HG03354 (cell line): Measurements from ENCODE around the gene LCE2D.
"Not testable (repeated sequence)": the region's sequence is repeated elsewhere in the genome, so short reads cannot be mapped to it uniquely, and the experiment has no call there.

Experiments
- ATAC-seq: cut with Tn5 transposase; IDR thresholded peaks from one replicate; pipeline ENCODE4 v1.9.1; 2021; ENCODE audit warnings: mild to moderate bottlenecking; ENCODE audit not compliant: unreplicated experiment, poor library complexity, severe bottlenecking

Gene LCE2D

GRCh38 chr1:152663098-152663497 is at the start of gene LCE2D:
Gene LCE2D, plus strand, starts transcription at chr1:152663380. Its CDS starts 726 bp downstream, at chr1:152664106.
- ATAC-seq, result no peak

- ATAC-seq, result no peak
These were observed 49.7 kb upstream of the LCE2D start, which contains the start of gene LCE3B for GRCh38 chr1:152613511-152613910. Gene LCE3B, plus strand, starts transcription at chr1:152613811. Its CDS starts 0 bp downstream, at chr1:152613811.

- no peak for ATAC-seq
These were observed 41.2 kb upstream of the LCE2D start for GRCh38 chr1:152621993-152622392.

GRCh38 chr1:152622803-152623202 is 40.4 kb upstream of the LCE2D start, which contains the start of gene LCE3A:
Gene LCE3A, minus strand, starts transcription at chr1:152623103. Its CDS starts 0 bp downstream, at chr1:152623103.
- ATAC-seq, result no peak

GRCh38 chr1:152623203-152623844 is 39.9 kb upstream of the LCE2D start:
- no peak for ATAC-seq

GRCh38 chr1:152626744-152627143 is 36.4 kb upstream of the LCE2D start:
- ATAC-seq, result no peak

GRCh38 chr1:152630596-152630995 is 32.6 kb upstream of the LCE2D start:
- ATAC-seq, result no peak

- no peak for ATAC-seq
These were observed 22.8 kb upstream of the LCE2D start for GRCh38 chr1:152640351-152640750.

GRCh38 chr1:152643945-152644344 is 19.2 kb upstream of the LCE2D start:
- no peak for ATAC-seq

- ATAC-seq, result no peak
These were observed 18.0 kb upstream of the LCE2D start for GRCh38 chr1:152645146-152645545.

GRCh38 chr1:152646656-152647055 is 16.5 kb upstream of the LCE2D start:
- ATAC-seq, result no peak

GRCh38 chr1:152654110-152654509 is 9.1 kb upstream of the LCE2D start:
- ATAC-seq, result peak; percentile 46

- no peak for ATAC-seq
These were observed 6.7 kb upstream of the LCE2D start for GRCh38 chr1:152656459-152656858.

- ATAC-seq, result no peak
These were observed 5.5 kb upstream of the LCE2D start for GRCh38 chr1:152657677-152658076.

GRCh38 chr1:152658649-152659048 is 4.5 kb upstream of the LCE2D start:
- ATAC-seq, result no peak

GRCh38 chr1:152666171-152666570 is 3.0 kb downstream of the LCE2D start:
- ATAC-seq, result not testable (repeated sequence)

- ATAC-seq, result no peak
These were observed 4.5 kb downstream of the LCE2D start for GRCh38 chr1:152667648-152668047.

GRCh38 chr1:152673016-152673415 is 9.8 kb downstream of the LCE2D start:
- ATAC-seq, result no peak

- ATAC-seq, result not testable (repeated sequence)
These were observed 11.8 kb downstream of the LCE2D start, which contains the start of gene LCE2C for GRCh38 chr1:152674983-152675382. Gene LCE2C, plus strand, starts transcription at chr1:152675279. Its CDS starts 737 bp downstream, at chr1:152676016.

GRCh38 chr1:152679459-152679858 is 16.3 kb downstream of the LCE2D start:
- ATAC-seq, result no peak

- ATAC-seq, result no peak
These were observed 18.4 kb downstream of the LCE2D start for GRCh38 chr1:152681616-152682015.

GRCh38 chr1:152683846-152684245 is 20.7 kb downstream of the LCE2D start:
- no peak for ATAC-seq
